ENCODE data around the gene MORN4.
"Not testable (repeated sequence)": the region's sequence is repeated elsewhere in the genome, so short reads cannot be mapped to it uniquely, and the experiment has no call there.

MORN4 gene

GRCh38 chr10:97596101-97597082, 36.9 kb downstream of the MORN4 start:
- DNase-seq, result no peak

GRCh38 chr10:97593421-97593820, 39.9 kb downstream of the MORN4 start:
- no peak for DNase-seq

GRCh38 chr10:97590748-97591495, 42.4 kb downstream of the MORN4 start:
- DNase-seq, result no peak

- DNase-seq, result peak; percentile 73
These were observed 43.1 kb downstream of the MORN4 start for GRCh38 chr10:97590082-97590747.

GRCh38 chr10:97589479-97589878, 43.8 kb downstream of the MORN4 start, which contains the start of gene C10orf62:
TSS of gene C10orf62 (plus strand) at chr10:97589721. CDS start at chr10:97589898, 177 bp downstream.
- DNase-seq, result no peak

GRCh38 chr10:97587183-97587582, 46.1 kb downstream of the MORN4 start:
- DNase-seq, result no peak

GRCh38 chr10:97585439-97585811, 47.9 kb downstream of the MORN4 start:
- DNase-seq, result no peak

GRCh38 chr10:97584798-97585438, 48.4 kb downstream of the MORN4 start:
- DNase-seq, result no peak

GRCh38 chr10:97584060-97584797, 49.1 kb downstream of the MORN4 start, which contains the start of gene HOGA1:
TSS of gene HOGA1 (plus strand) at chr10:97584389. CDS start at chr10:97584704, 315 bp downstream.
- no peak for DNase-seq

GRCh38 chr10:97583476-97583875, 49.8 kb downstream of the MORN4 start:
- no peak for DNase-seq

- no peak for DNase-seq
These were observed 51.1 kb downstream of the MORN4 start for GRCh38 chr10:97582169-97582568.

- no peak for DNase-seq
These were observed 52.6 kb downstream of the MORN4 start for GRCh38 chr10:97580421-97581367.

GRCh38 chr10:97578171-97578844, 55.0 kb downstream of the MORN4 start:
- no peak for DNase-seq

GRCh38 chr10:97577701-97578100, 55.6 kb downstream of the MORN4 start:
- DNase-seq, result no peak

- not testable (repeated sequence) for DNase-seq
These were observed 56.8 kb downstream of the MORN4 start for GRCh38 chr10:97576487-97576886.

GRCh38 chr10:97575127-97575668, 58.1 kb downstream of the MORN4 start:
- no peak for DNase-seq

- no peak for DNase-seq
These were observed 58.8 kb downstream of the MORN4 start for GRCh38 chr10:97574374-97575126.

GRCh38 chr10:97573672-97574071, 59.6 kb downstream of the MORN4 start:
- DNase-seq, result no peak

GRCh38 chr10:97573021-97573420, 60.3 kb downstream of the MORN4 start:
- DNase-seq, result no peak
